ENCODE measurements around the gene CEACAM1.

The CEACAM1 gene

DNA sequence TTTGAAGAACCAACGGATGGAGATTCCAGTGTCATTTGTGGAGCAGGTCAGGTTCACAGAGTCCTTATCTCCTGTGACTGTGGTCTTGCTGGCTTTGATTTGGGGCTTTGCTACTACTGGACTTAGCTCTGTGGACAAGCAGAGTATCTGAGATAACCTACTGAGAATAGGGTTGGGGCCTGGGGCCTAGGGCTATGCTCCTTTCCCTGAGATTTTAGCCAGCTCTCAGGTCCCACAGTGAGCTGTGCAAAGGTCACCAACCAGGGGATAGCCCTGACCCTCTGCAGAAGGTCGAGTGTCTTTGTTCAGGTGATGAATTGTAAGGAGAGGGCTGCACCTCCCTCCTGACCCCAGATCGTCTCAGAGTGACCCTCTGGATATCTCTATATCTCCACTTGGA lies 9.2 kb downstream of the CEACAM1 start:
- H3K27ac ChIP-seq (replicated peaks), result no peak overlapping the region
- TF ChIP-seq, protein P1, sequence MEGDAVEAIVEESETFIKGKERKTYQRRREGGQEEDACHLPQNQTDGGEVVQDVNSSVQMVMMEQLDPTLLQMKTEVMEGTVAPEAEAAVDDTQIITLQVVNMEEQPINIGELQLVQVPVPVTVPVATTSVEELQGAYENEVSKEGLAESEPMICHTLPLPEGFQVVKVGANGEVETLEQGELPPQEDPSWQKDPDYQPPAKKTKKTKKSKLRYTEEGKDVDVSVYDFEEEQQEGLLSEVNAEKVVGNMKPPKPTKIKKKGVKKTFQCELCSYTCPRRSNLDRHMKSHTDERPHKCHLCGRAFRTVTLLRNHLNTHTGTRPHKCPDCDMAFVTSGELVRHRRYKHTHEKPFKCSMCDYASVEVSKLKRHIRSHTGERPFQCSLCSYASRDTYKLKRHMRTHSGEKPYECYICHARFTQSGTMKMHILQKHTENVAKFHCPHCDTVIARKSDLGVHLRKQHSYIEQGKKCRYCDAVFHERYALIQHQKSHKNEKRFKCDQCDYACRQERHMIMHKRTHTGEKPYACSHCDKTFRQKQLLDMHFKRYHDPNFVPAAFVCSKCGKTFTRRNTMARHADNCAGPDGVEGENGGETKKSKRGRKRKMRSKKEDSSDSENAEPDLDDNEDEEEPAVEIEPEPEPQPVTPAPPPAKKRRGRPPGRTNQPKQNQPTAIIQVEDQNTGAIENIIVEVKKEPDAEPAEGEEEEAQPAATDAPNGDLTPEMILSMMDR (IDR thresholded peaks at IDR 0.05; ENCODE audit: insufficient read depth, low read length), result no peak
- TF ChIP-seq, protein P2, sequence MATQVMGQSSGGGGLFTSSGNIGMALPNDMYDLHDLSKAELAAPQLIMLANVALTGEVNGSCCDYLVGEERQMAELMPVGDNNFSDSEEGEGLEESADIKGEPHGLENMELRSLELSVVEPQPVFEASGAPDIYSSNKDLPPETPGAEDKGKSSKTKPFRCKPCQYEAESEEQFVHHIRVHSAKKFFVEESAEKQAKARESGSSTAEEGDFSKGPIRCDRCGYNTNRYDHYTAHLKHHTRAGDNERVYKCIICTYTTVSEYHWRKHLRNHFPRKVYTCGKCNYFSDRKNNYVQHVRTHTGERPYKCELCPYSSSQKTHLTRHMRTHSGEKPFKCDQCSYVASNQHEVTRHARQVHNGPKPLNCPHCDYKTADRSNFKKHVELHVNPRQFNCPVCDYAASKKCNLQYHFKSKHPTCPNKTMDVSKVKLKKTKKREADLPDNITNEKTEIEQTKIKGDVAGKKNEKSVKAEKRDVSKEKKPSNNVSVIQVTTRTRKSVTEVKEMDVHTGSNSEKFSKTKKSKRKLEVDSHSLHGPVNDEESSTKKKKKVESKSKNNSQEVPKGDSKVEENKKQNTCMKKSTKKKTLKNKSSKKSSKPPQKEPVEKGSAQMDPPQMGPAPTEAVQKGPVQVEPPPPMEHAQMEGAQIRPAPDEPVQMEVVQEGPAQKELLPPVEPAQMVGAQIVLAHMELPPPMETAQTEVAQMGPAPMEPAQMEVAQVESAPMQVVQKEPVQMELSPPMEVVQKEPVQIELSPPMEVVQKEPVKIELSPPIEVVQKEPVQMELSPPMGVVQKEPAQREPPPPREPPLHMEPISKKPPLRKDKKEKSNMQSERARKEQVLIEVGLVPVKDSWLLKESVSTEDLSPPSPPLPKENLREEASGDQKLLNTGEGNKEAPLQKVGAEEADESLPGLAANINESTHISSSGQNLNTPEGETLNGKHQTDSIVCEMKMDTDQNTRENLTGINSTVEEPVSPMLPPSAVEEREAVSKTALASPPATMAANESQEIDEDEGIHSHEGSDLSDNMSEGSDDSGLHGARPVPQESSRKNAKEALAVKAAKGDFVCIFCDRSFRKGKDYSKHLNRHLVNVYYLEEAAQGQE (IDR thresholded peaks at IDR 0.05; ENCODE audit: insufficient replicate concordance, low read depth), result no peak
- no peak for TF ChIP-seq SPI1 (IDR thresholded peaks at IDR 0.05; ENCODE audit: borderline replicate concordance, low read depth)
- no peak for TF ChIP-seq GABPA (IDR thresholded peaks at IDR 0.05; ENCODE audit: low read depth)
- no peak for TF ChIP-seq POLR2AphosphoS5 (IDR thresholded peaks at IDR 0.05; ENCODE audit: low read depth)
- DNase-seq (ENCODE audit: low read depth in 1 of 2, low spot score in 1 of 2), result no peak
- no peaks in the 10 kb centered on the region for H3K27me3 ChIP-seq (ENCODE audit: insufficient read depth, poor library complexity, severe bottlenecking)
- H3K4me3 ChIP-seq (replicated peaks; ENCODE audit: insufficient read depth, low read length), result no peak overlapping the region

DNA sequence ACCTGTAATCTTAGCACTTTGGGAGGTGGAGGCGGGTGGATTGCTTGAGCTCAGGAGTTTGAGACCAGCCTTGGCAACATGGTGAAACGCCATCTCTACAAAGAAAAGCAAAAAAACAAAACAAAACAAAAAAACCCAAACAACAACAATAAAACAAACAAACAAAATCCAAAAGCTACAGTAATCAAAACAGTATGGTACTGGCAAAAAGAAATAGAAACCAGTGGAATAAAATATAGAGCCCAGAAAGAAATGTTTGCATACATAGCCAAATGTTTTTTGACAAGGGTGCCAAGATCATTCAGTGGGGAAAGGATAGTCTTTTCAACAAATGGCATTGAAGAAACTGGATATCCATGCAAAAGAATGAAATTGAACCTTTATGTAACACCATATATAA lies 11.5 kb downstream of the CEACAM1 start:
- Histone ChIP-seq H3K27ac (replicated peaks) (no peak overlapping the region), H3K27me3 (ENCODE audit: insufficient read depth, poor library complexity, severe bottlenecking) (no peaks in the 10 kb centered on the region), H3K4me3 (replicated peaks; ENCODE audit: insufficient read depth, low read length) (no peak overlapping the region)
- no peak for DNase-seq (ENCODE audit: low read depth in 1 of 2, low spot score in 1 of 2)
- no peak for TF ChIP-seq POLR2AphosphoS5 (IDR thresholded peaks at IDR 0.05; ENCODE audit: low read depth)

DNA sequence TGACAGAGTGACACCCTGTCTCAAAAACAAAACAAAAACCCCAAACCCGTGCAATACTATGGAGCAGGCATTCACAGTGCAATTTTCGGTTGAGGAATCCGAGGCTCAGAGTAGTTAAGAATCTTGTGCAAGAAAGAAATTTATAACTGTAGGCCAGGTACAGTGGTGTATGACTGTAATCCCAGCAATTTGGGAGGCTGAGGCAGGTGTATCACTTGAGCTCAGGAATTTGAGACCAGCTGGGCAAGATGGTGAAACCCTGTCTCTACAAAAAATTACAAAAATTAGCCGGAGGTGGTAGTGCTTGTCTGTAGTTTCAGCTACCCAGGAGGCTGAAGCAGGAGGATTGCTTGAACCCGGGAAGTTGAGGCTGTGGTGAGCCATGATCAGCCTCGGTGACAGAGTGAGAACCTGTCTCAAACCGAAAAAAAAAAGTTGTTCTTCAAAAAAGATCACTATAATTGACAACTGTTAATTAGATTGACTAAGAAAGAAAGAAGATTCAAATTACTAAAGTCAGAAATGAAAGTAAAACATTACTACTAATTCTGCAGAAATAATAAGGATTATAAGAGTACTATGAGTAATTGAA lies 12.9 kb downstream of the CEACAM1 start:
- Histone ChIP-seq H3K27ac (replicated peaks) (no peak overlapping the region), H3K27me3 (ENCODE audit: insufficient read depth, poor library complexity, severe bottlenecking) (no peaks in the 10 kb centered on the region), H3K4me3 (replicated peaks; ENCODE audit: insufficient read depth, low read length) (no peak overlapping the region)
- no peak for TF ChIP-seq POLR2AphosphoS5 (IDR thresholded peaks at IDR 0.05; ENCODE audit: low read depth)
- TF ChIP-seq GABPA (IDR thresholded peaks at IDR 0.05; ENCODE audit: low read depth), result no peak
- TF ChIP-seq, protein P2 (IDR thresholded peaks at IDR 0.05; ENCODE audit: insufficient replicate concordance, low read depth), result no peak
- TF ChIP-seq, protein P1 (IDR thresholded peaks at IDR 0.05; ENCODE audit: insufficient read depth, low read length), result no peak
- no peak for TF ChIP-seq SPI1 (IDR thresholded peaks at IDR 0.05; ENCODE audit: borderline replicate concordance, low read depth)
- no peak for DNase-seq (ENCODE audit: low read depth in 1 of 2, low spot score in 1 of 2)

DNA sequence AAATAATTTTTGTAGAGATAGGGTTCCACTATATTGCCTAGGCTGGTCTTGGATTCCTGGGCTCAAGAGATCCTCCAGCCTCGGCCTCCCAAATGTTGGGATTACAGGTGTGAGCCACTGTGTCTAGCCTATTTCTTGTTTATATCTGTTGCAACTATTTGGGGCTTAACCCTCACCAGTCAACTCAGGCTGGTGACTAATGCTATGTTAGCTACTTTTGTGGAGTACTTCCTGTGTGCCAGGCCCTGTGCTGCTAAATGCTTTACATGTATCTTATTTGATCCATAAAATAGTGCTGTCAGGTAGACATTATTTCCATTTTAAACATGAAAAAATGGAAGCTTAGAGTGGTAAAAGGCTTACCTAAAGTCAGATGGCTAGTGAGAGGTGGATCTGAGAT lies 13.8 kb downstream of the CEACAM1 start:
- H3K4me3 ChIP-seq (replicated peaks; ENCODE audit: insufficient read depth, low read length), result no peak overlapping the region
- DNase-seq (ENCODE audit: low read depth in 1 of 2, low spot score in 1 of 2), result no peak
- TF ChIP-seq, protein P2 (IDR thresholded peaks at IDR 0.05; ENCODE audit: insufficient replicate concordance, low read depth), result no peak
- TF ChIP-seq POLR2AphosphoS5 (IDR thresholded peaks at IDR 0.05; ENCODE audit: low read depth), result no peak
- no peak for TF ChIP-seq GABPA (IDR thresholded peaks at IDR 0.05; ENCODE audit: low read depth)
- no peak for TF ChIP-seq SPI1 (IDR thresholded peaks at IDR 0.05; ENCODE audit: borderline replicate concordance, low read depth)
- TF ChIP-seq, protein P1 (IDR thresholded peaks at IDR 0.05; ENCODE audit: insufficient read depth, low read length), result no peak
- no peak overlapping the region for H3K27ac ChIP-seq (replicated peaks)
- H3K27me3 ChIP-seq (ENCODE audit: insufficient read depth, poor library complexity, severe bottlenecking), result no peaks in the 10 kb centered on the region
